Measurements from ENCODE around the gene SPIRE2. TPM values are rescaled to one million over a fixed set of nuclear protein-coding genes. Genes with fewer than 3 reads are reported as not detected.
"Not testable (repeated sequence)": the region's sequence is repeated elsewhere in the genome, so short reads cannot be mapped to it uniquely, and the experiment has no call there.

SPIRE2 gene
- total RNA-seq, 3 donors from 2014 or later (not counting 1 experiment from before 2014, with no cell fraction given): 4.5 to 8.7 (median 6.5) TPM

- H3K9me3 ChIP-seq (ENCODE audit: control insufficient read depth, insufficient read depth, low read length): no peaks in the 10 kb centered on the region
- no peak overlapping the region for H3K4me3 ChIP-seq (ENCODE audit: low read length)
- H3K4me1 ChIP-seq (ENCODE audit: control insufficient read depth, insufficient read depth, low read length): peaks cover 40% of the 10 kb centered on the region
- DNase-seq (no peak), ATAC-seq (no peak)
- intact Hi-C loops (cut with micrococcal nuclease): loop anchor here (5.0 kb wide), 1 partner anchor 206 kb away; no protein-coding TSS in a partner anchor
- TF ChIP-seq, protein P1, sequence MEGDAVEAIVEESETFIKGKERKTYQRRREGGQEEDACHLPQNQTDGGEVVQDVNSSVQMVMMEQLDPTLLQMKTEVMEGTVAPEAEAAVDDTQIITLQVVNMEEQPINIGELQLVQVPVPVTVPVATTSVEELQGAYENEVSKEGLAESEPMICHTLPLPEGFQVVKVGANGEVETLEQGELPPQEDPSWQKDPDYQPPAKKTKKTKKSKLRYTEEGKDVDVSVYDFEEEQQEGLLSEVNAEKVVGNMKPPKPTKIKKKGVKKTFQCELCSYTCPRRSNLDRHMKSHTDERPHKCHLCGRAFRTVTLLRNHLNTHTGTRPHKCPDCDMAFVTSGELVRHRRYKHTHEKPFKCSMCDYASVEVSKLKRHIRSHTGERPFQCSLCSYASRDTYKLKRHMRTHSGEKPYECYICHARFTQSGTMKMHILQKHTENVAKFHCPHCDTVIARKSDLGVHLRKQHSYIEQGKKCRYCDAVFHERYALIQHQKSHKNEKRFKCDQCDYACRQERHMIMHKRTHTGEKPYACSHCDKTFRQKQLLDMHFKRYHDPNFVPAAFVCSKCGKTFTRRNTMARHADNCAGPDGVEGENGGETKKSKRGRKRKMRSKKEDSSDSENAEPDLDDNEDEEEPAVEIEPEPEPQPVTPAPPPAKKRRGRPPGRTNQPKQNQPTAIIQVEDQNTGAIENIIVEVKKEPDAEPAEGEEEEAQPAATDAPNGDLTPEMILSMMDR (IDR thresholded peaks at IDR 0.05): no peak
- H3K27me3 Mint-ChIP-seq (ENCODE audit: low read depth in 2 of 2): peaks cover 0 to 2% of the 10 kb centered on the region in 2 donors
- H3K27ac ChIP-seq (ENCODE audit: low read length): no peak overlapping the region
- no peak overlapping the region for H3K4me3 Mint-ChIP-seq
- H3K36me3 ChIP-seq (ENCODE audit: control insufficient read depth, insufficient read depth, low read length): peaks cover 28% of the 10 kb centered on the region
- H3K27me3 ChIP-seq (ENCODE audit: control insufficient read depth, insufficient read depth, low read length): peaks cover 2% of the 10 kb centered on the region
- H3K36me3 Mint-ChIP-seq: no peaks in the 10 kb centered on the region
- WGBS (ENCODE audit: insufficient coverage): 84% methylated on average over 29 of the region's 30 CpGs
- peaks cover 11 to 21% of the 10 kb centered on the region in 2 donors for H3K4me1 Mint-ChIP-seq
- no peak overlapping the region for H3K27ac Mint-ChIP-seq
- no peaks in the 10 kb centered on the region for H3K9me3 Mint-ChIP-seq
Measured at GRCh38 chr16:89913408-89914387, 85.4 kb downstream of the SPIRE2 start.

DNA sequence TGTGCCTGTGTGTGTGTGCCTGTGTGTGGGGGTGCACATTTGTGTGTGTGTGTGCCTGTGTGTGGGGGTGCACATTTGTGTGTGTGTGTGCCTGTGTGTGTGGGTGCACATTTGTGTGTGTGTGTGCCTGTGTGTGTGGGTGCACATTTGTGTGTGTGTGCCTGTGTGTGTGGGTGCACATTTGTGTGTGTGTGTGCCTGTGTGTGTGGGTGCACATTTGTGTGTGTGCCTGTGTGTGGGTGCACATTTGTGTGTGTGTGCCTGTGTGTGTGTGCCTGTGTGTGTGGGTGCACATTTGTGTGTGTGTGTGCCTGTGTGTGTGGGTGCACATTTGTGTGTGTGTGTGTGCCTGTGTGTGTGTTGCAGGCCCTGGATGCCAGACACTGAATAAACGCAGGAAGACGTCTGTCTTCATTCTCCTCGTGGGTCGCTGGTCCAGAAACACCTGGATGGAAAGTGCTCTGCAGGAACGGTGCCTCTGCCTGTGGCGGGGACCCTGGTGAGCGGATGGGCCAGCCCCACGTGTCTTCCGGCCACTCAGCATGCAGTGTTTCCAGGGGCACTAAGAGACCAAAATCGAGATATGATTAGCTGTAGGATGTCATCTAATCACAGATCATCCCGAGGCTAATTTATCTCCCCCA is 86.5 kb downstream of the SPIRE2 start:
- WGBS (ENCODE audit: insufficient coverage): 85% methylated on average over 11 of the region's 11 CpGs

DNA sequence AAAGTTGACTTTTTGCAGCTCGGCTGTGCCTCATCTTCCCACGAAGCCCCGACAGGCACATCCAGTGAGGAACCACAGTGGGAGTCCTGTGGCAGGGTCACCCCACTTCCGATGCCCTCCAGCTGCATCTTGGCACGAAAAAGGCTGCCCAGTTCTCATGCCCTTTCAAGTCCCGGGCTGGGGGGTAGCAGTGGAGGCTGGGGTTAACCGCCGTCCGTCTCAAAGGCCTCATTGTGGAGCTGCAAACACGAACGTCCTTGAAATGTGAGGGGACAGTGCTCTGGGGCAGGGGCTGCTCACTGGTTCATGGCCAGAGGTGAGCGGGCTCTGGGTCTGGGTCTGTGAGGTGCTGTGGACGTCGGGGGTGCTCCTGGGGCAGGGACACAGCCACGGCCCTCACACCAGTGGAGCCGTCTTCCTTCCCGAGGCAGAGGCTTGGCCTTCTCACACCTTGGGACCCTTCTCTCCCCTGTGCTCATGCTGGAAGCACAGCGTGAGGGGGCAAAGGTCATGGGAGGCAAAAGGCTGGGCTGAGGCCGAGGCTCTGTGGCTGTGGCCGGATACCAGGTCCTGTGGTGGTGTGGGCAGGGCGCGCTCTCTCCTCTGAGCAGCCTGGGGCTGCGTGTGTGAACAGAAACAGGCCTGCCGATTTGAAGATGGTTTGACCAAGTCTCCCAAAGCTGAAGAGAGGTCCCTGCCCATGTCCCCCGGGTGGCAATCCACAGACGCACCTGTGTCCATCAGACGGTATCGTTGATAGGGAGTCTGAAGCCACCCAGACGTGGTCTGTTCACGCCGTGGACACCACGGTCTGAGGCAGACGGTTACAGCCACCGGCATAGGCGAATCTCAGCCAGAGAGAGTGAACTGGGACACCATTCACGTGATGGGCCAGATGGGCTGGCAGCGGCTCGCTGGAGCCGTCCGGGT is 87.3 kb downstream of the SPIRE2 start:
- Histone ChIP-seq H3K36me3 (ENCODE audit: control insufficient read depth, insufficient read depth, low read length) (peaks cover 15% of the 10 kb centered on the region), H3K4me3 (ENCODE audit: low read length) (no peak overlapping the region), H3K27ac (ENCODE audit: low read length) (no peak overlapping the region), H3K9me3 (ENCODE audit: control insufficient read depth, insufficient read depth, low read length) (no peaks in the 10 kb centered on the region), H3K27me3 (ENCODE audit: control insufficient read depth, insufficient read depth, low read length) (peaks cover 17% of the 10 kb centered on the region), H3K4me1 (ENCODE audit: control insufficient read depth, insufficient read depth, low read length) (peaks cover 44% of the 10 kb centered on the region)
- Mint-ChIP-seq H3K36me3 (no peaks in the 10 kb centered on the region), H3K4me1 (peaks cover 21 to 25% of the 10 kb centered on the region in 2 donors), H3K27me3 (ENCODE audit: low read depth in 2 of 2) (peaks cover 11 to 13% of the 10 kb centered on the region in 2 donors), H3K27ac (no peak overlapping the region), H3K4me3 (peak overlapping the region; percentile 35), H3K9me3 (no peaks in the 10 kb centered on the region)
- WGBS (ENCODE audit: insufficient coverage): 89% methylated on average over 40 of the region's 40 CpGs
- TF ChIP-seq, protein P1 (IDR thresholded peaks at IDR 0.05): no peak
- ATAC-seq: no peak
- no peak for DNase-seq
- intact Hi-C loops (cut with micrococcal nuclease): no loop called here

More for the DNA sequence above, 86.5 kb downstream of the SPIRE2 start:
- H3K27ac ChIP-seq (ENCODE audit: low read length); DNase-seq; ATAC-seq; H3K9me3 ChIP-seq (ENCODE audit: control insufficient read depth, insufficient read depth, low read length); H3K4me3 ChIP-seq (ENCODE audit: low read length); H3K4me3 Mint-ChIP-seq; H3K9me3 Mint-ChIP-seq; H3K27me3 Mint-ChIP-seq (ENCODE audit: low read depth in 2 of 2); H3K36me3 Mint-ChIP-seq; H3K27ac Mint-ChIP-seq: not testable (repeated sequence)
- Histone ChIP-seq H3K4me1 (ENCODE audit: control insufficient read depth, insufficient read depth, low read length) (peaks cover 47% of the 10 kb centered on the region), H3K36me3 (ENCODE audit: control insufficient read depth, insufficient read depth, low read length) (peaks cover 22% of the 10 kb centered on the region), H3K27me3 (ENCODE audit: control insufficient read depth, insufficient read depth, low read length) (peaks cover 12% of the 10 kb centered on the region)
- H3K4me1 Mint-ChIP-seq: peaks cover 16 to 25% of the 10 kb centered on the region in 2 donors
- intact Hi-C loops (cut with micrococcal nuclease): loop anchor here (5.0 kb wide), 1 partner anchor 207 kb away; no protein-coding TSS in a partner anchor
